Calu3 (cell line): ENCODE results near the gene ZNF503. TPM values are rescaled to one million over a fixed set of nuclear protein-coding genes. Genes with fewer than 3 reads are reported as not detected.

Experiments used
- BruUV-seq: library from RNA; stranded (reverse); fragments of 400-500 nt; replicated peaks from 2 replicates; lab custom pipeline; 2021; lab: Mats Ljungman, UMichigan
- CTCF ChIA-PET: fragments of 300-600 bp; sonication (Branson Sonifier 250); formaldehyde crosslinking; loops from one replicate; lab custom pipeline; 2022; ENCODE audit warnings: antibody characterized with exemption; lab: Charles Lee
- DNase-seq: peaks from one replicate; pipeline ENCODE4 v3.0.0; 2022
- H3K27ac Mint-ChIP-seq: one replicate; pipeline ENCODE4 v1.8.0; 2022; ENCODE audit warnings: mixed read lengths; ENCODE audit not compliant: unreplicated experiment
- H3K27me3 Mint-ChIP-seq: one replicate; pipeline ENCODE4 v1.8.0; 2022; ENCODE audit warnings: mixed read lengths; ENCODE audit not compliant: unreplicated experiment
- H3K36me3 Mint-ChIP-seq: one replicate; pipeline ENCODE4 v1.8.0; 2022; ENCODE audit warnings: mild to moderate bottlenecking, moderate library complexity, mixed read lengths; ENCODE audit not compliant: insufficient read depth, unreplicated experiment
- H3K4me1 Mint-ChIP-seq: one replicate; pipeline ENCODE4 v1.8.0; 2022; ENCODE audit warnings: mild to moderate bottlenecking, low read depth, mixed read lengths; ENCODE audit not compliant: unreplicated experiment
- H3K4me3 Mint-ChIP-seq: one replicate; pipeline ENCODE4 v1.8.0; 2022; ENCODE audit warnings: mild to moderate bottlenecking, low read depth, moderate library complexity, mixed read lengths; ENCODE audit not compliant: unreplicated experiment
- H3K9me3 Mint-ChIP-seq: one replicate; pipeline ENCODE4 v1.8.0; 2022; ENCODE audit warnings: low read depth, mixed read lengths; ENCODE audit not compliant: unreplicated experiment
- intact Hi-C: fragments of 100-400 bp; cut with micrococcal nuclease; formaldehyde crosslinking; loops from one replicate; pipeline ENCODE4 v1.10.0; 2022; ENCODE audit not compliant: unreplicated experiment
- total RNA-seq: library from RNA; stranded (reverse); gene quantifications from 2 replicates; pipeline ENCODE4 v1.2.3, GENCODE V29; 2022
- TF ChIP-seq, protein P1 (sequence below): fragments of 200-600 bp; IDR thresholded peaks from one replicate; pipeline ENCODE4 v1.8.0; 2022; ENCODE audit warnings: antibody characterized with exemption; ENCODE audit not compliant: unreplicated experiment

Gene ZNF503
- total RNA-seq, 1 experiment from 2014 or later = 12.5 TPM

DNA sequence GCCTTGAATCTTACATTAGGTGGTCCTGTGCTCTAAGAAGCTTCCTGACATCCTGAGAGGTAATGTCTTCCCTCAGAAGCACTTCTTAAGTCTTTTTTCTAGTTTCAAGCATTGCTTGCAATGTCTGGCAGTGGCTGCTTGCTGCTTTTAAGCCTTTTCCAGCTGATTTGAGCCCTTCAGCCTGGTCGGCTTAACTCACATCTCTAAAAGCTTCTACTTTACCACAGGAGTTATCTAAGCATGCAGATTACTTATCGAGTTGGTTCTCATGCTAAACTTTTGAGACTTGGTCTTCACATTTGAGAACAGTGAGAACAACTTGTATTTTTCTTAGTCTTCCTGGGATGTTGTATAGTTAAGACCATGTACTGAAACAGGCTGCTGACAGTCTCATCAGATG, 33.7 kb upstream of the ZNF503 start:
- H3K27ac Mint-ChIP-seq = no peak overlapping the region
- peaks cover 16% of the 10 kb centered on the region for H3K36me3 Mint-ChIP-seq
- intact Hi-C loops = no loop called here
- BruUV-seq = no TSS peak
- CTCF ChIA-PET = no interaction called here
- H3K4me3 Mint-ChIP-seq = no peak overlapping the region
- H3K27me3 Mint-ChIP-seq = peaks cover 30% of the 10 kb centered on the region
- DNase-seq = no peak
- H3K9me3 Mint-ChIP-seq = no peaks in the 10 kb centered on the region
- H3K4me1 Mint-ChIP-seq = peaks cover 6% of the 10 kb centered on the region
- TF ChIP-seq, protein P1, sequence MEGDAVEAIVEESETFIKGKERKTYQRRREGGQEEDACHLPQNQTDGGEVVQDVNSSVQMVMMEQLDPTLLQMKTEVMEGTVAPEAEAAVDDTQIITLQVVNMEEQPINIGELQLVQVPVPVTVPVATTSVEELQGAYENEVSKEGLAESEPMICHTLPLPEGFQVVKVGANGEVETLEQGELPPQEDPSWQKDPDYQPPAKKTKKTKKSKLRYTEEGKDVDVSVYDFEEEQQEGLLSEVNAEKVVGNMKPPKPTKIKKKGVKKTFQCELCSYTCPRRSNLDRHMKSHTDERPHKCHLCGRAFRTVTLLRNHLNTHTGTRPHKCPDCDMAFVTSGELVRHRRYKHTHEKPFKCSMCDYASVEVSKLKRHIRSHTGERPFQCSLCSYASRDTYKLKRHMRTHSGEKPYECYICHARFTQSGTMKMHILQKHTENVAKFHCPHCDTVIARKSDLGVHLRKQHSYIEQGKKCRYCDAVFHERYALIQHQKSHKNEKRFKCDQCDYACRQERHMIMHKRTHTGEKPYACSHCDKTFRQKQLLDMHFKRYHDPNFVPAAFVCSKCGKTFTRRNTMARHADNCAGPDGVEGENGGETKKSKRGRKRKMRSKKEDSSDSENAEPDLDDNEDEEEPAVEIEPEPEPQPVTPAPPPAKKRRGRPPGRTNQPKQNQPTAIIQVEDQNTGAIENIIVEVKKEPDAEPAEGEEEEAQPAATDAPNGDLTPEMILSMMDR = no peak

DNA sequence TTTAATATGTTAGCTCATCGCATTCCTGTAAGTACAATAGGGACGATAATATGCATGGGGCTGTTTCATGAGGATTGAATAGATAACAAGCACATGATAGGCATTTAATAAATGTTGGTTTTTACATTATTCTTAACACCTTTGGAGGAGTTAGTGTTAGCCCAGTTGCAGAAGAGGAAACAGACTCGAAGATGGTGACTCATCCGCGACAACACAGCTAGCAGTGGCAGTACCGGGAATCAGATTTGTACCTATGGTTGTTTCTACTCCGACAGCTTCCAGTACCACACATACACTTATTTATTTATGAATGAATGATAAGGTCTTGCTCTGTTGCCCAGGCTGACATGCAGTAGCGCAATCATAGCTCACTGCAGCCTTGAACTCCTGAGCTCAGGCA, 32.7 kb upstream of the ZNF503 start:
- no TSS peak for BruUV-seq
- Mint-ChIP-seq H3K27ac (no peak overlapping the region), H3K36me3 (peaks cover 16% of the 10 kb centered on the region), H3K4me3 (no peak overlapping the region), H3K27me3 (peaks cover 30% of the 10 kb centered on the region), H3K9me3 (no peaks in the 10 kb centered on the region), H3K4me1 (peaks cover 15% of the 10 kb centered on the region)
- CTCF ChIA-PET = no interaction called here
- no peak for DNase-seq
- TF ChIP-seq, protein P1 = no peak
- intact Hi-C loops = no loop called here

DNA sequence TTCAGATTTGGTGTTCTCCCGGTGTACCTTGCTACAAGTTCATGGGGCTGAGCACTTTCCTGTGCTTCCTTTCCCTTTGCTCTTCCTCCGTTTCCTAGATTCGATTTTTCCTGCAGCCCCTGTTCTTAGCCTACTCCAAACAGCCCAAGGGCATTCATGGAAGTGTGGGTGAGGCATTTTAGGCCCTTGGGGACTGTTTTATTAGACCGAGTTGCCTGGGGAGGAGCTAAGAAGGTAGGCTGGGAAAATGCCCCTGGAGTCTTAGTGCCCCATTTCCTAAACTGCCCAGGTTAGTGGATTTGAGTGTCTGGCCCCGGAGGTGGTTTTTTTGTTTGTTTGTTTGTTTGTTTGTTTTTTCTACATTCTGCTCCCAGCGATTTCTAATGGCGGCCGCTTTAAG, 31.7 kb upstream of the ZNF503 start:
- intact Hi-C loops = no loop called here
- H3K27ac Mint-ChIP-seq = no peak overlapping the region
- H3K4me3 Mint-ChIP-seq = no peak overlapping the region
- peaks cover 30% of the 10 kb centered on the region for H3K27me3 Mint-ChIP-seq
- H3K36me3 Mint-ChIP-seq = peaks cover 16% of the 10 kb centered on the region
- TF ChIP-seq, protein P1 = no peak
- no peak for DNase-seq
- no TSS peak for BruUV-seq
- CTCF ChIA-PET = no interaction called here
- peaks cover 25% of the 10 kb centered on the region for H3K4me1 Mint-ChIP-seq
- no peaks in the 10 kb centered on the region for H3K9me3 Mint-ChIP-seq

DNA sequence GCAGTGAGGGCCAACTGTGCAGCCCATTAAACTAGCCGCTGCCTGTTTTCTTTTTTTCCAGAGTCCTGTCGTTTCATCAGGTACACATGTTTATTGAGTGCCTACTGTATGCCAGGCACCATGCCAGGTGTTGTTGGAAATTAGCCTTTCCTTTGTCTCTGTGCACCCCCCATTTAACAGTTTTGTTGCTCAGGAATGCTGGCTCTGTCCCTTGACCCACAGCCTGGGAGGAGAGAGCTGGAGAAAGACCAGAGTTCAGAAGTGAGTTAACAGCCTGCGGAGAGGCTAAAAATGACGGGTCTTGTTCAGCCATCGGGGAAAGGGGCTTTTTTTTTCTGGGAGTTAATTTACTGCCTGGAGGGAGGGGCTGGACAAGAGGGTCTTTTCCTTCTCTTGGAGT, 31.2 kb upstream of the ZNF503 start:
- CTCF ChIA-PET = interaction anchor here (0.7 to 1.1 kb wide), 3 partner anchors 16 to 53 kb away, joined by 3 to 4 read pairs (median 4); no protein-coding TSS in a partner anchor
- H3K9me3 Mint-ChIP-seq = no peaks in the 10 kb centered on the region
- peak overlapping the region; percentile 65 for H3K4me3 Mint-ChIP-seq
- intact Hi-C loops = no loop called here
- H3K27me3 Mint-ChIP-seq = peaks cover 30% of the 10 kb centered on the region
- peaks cover 16% of the 10 kb centered on the region for H3K36me3 Mint-ChIP-seq
- no peak for DNase-seq
- H3K4me1 Mint-ChIP-seq = peaks cover 27% of the 10 kb centered on the region
- BruUV-seq = no TSS peak
- H3K27ac Mint-ChIP-seq = peak overlapping the region; percentile 8
- TF ChIP-seq, protein P1 = no peak
